Adrenal gland (tissue), 12 donors: ENCODE results near the gene ATP5MC3. TPM values are rescaled to one million over a fixed set of nuclear protein-coding genes. Genes with fewer than 3 reads are reported as not detected.

Source experiments
- DNase-seq, 7 donors: peaks; one replicate each; pipeline ENCODE4 v3.0.0-alpha.2; 2019 to 2020
- H3K27ac ChIP-seq, 5 donors: fragments of 200-600 bp; sonication (generic) in 4 of 5; 1 replicate in 3 of 5; 2 replicates in 2 of 5; pipeline versions ENCODE4 v1.5.1 to v1.8.0; 2016 to 2020; ENCODE audit warnings: mild to moderate bottlenecking in 1 of 5
- H3K27me3 ChIP-seq: fragments of 200-600 bp; 2 replicates; pipeline ENCODE4 v1.8.0; 2021
- H3K36me3 ChIP-seq, 2 donors: fragments of 200-600 bp; replicated peaks in 1 of 2; 1 replicate in 1 of 2; 2 replicates in 1 of 2; pipeline versions ENCODE4 v1.5.1 to v1.8.0; 2018 to 2022
- H3K4me1 ChIP-seq, 2 donors: fragments of 200-600 bp; replicated peaks in 1 of 2; 1 replicate in 1 of 2; 2 replicates in 1 of 2; pipeline versions ENCODE4 v1.5.1 to v1.8.0; 2018 to 2021
- H3K4me3 ChIP-seq, 4 donors: fragments of 200-600 bp; sonication (generic) in 3 of 4; one replicate each; pipeline ENCODE4 v1.5.1; 2016 to 2018
- H3K9me3 ChIP-seq, 3 donors: fragments of 200-600 bp; sonication (generic) in 1 of 3; replicated peaks in 1 of 3; 1 replicate in 2 of 3; 2 replicates in 1 of 3; pipeline versions ENCODE4 v1.5.1 to v1.8.0; 2016 to 2021
- CTCF ChIP-seq, 6 experiments: fragments of 450-650 bp in 4 of 6; fragments of 200-600 bp in 2 of 6; sonication (generic) in 1 of 6; IDR thresholded peaks; 1 replicate in 5 of 6; 2 replicates in 1 of 6; pipeline versions ENCODE4 v1.5.1 to v1.8.0; 2016 to 2021; ENCODE audit warnings: antibody characterized with exemption in 6 of 6, mild to moderate bottlenecking in 2 of 6, moderate library complexity in 1 of 6
- POLR2A ChIP-seq, 2 donors: fragments of 450-650 bp; IDR thresholded peaks; one replicate each; pipeline ENCODE4 v1.6.1; 2017; ENCODE audit warnings: antibody characterized with exemption in 2 of 2, mild to moderate bottlenecking in 2 of 2, moderate library complexity in 1 of 2
- WGBS, 4 donors: extraction: QIAGEN DNeasy Blood & Tissue Kit in 2 of 4; methylation state at CpG; one replicate each; pipeline versions ENCODE4 v1.1.5 to v1.1.7; 2013 to 2017; 5-methylcytosine and 5-hydroxymethylcytosine counted together
- intact Hi-C, 2 donors: fragments of 100-400 bp; cut with DNase I; formaldehyde crosslinking; loops; one replicate each; pipeline versions ENCODE4 v1.14.1 to v1.15.0; 2022 to 2023
- polyA plus RNA-seq, 3 donors: library from polyadenylated mRNA; stranded (reverse); fragments of 200-250 nt in 2 of 3; fragments of 350-450 nt in 1 of 3; fragmentation: Illumina TruSeq in 1 of 3; extraction: RNeasy Lipid Tissue Mini Kit (QIAGEN cat#74804) in 1 of 3; gene quantifications; one replicate each; pipeline ENCODE4 v1.2.3, GENCODE V29; 2013 to 2014
- total RNA-seq, 9 donors: library from RNA; depleted of rRNA in 4 of 9; stranded (reverse); fragments of >200 nt in 4 of 9; fragments of 120-200 nt in 1 of 9; fragmentation: NEBNext Ultra II Directional in 1 of 9; extraction: Animal tissue kit (Norgen Biotek cat#: 25700) in 1 of 9; gene quantifications; one replicate each; pipeline versions ENCODE4 v1.1.0 to v1.2.4, GENCODE V29; 2013 to 2023
- donor health status: healthy with polysubstance abuse.
- donor health status: Bipolar disorder and iron deficiency.
- donor health status: DM: yes; HTN: yes; CAD: no.
- donor health status: DM: no; HTN: no; CAD: no.
- donor health status: DM: no; HTN: no; CAD: no.
- donor health status: DM: yes; HTN: yes; CAD: no.

ATP5MC3 gene
- total and polyA plus RNA-seq, 12 donors, result 100 to 273 (median 189) TPM

GRCh38 chr2:175176624-175177023 lies 4.9 kb downstream of the ATP5MC3 start:
- DNase-seq, result no peak
- Histone ChIP-seq H3K4me3 (no peak overlapping the region), H3K9me3 (no peaks in the 10 kb centered on the region), H3K27me3 (no peaks in the 10 kb centered on the region), H3K4me1 (peaks cover 7 to 23% of the 10 kb centered on the region in 2 donors), H3K36me3 (peaks cover 0 to 39% of the 10 kb centered on the region in 2 donors), H3K27ac (no peak overlapping the region)
- no peak for TF ChIP-seq CTCF (IDR thresholded peaks at IDR 0.05)
- WGBS, 4 donors, result 64 to 76% (median 75%) methylated on average over 5 of the region's 5 CpGs
- intact Hi-C loops, result no loop called here

GRCh38 chr2:175175896-175176295 lies 5.6 kb downstream of the ATP5MC3 start:
- WGBS, 4 donors, result 74 to 100% (median 86%) methylated on average over 1 of the region's 1 CpG
- DNase-seq, result no peak
- Histone ChIP-seq H3K4me1 (peaks cover 7 to 23% of the 10 kb centered on the region in 2 donors), H3K27me3 (no peaks in the 10 kb centered on the region), H3K9me3 (no peaks in the 10 kb centered on the region), H3K36me3 (peaks cover 0 to 39% of the 10 kb centered on the region in 2 donors), H3K27ac (no peak overlapping the region), H3K4me3 (no peak overlapping the region)
- intact Hi-C loops, result no loop called here
- TF ChIP-seq CTCF (IDR thresholded peaks at IDR 0.05) (no peak), POLR2A (IDR thresholded peaks at IDR 0.05) (no peak)

GRCh38 chr2:175175320-175175719 lies 6.2 kb downstream of the ATP5MC3 start:
- Histone ChIP-seq H3K4me3 (no peak overlapping the region), H3K9me3 (no peaks in the 10 kb centered on the region), H3K4me1 (peaks cover 3 to 20% of the 10 kb centered on the region in 2 donors), H3K27ac (no peak overlapping the region), H3K36me3 (peaks cover 0 to 39% of the 10 kb centered on the region in 2 donors), H3K27me3 (no peaks in the 10 kb centered on the region)
- no peak for DNase-seq
- WGBS, 4 donors, result 82 to 86% (median 84%) methylated on average over 2 of the region's 2 CpGs
- intact Hi-C loops, result no loop called here
- TF ChIP-seq POLR2A (IDR thresholded peaks at IDR 0.05) (no peak), CTCF (IDR thresholded peaks at IDR 0.05) (no peak)

- Histone ChIP-seq H3K9me3 (no peaks in the 10 kb centered on the region), H3K36me3 (peaks cover 0 to 4% of the 10 kb centered on the region in 2 donors), H3K27ac (no peak overlapping the region), H3K4me3 (no peak overlapping the region), H3K4me1 (peaks cover 9 to 23% of the 10 kb centered on the region in 2 donors), H3K27me3 (no peaks in the 10 kb centered on the region)
- no peak for DNase-seq
- intact Hi-C loops, result no loop called here
- TF ChIP-seq POLR2A (IDR thresholded peaks at IDR 0.05), result no peak
- no peak for TF ChIP-seq CTCF (IDR thresholded peaks at IDR 0.05)
- 86 to 91% (median 87%) methylated on average over 3 of the region's 3 CpGs for WGBS, 4 donors
Measured at GRCh38 chr2:175170659-175171304, 10.7 kb downstream of the ATP5MC3 start.
